Stimulated activated CD8-positive, alpha-beta memory T cell treated with anti-CD3 and anti-CD28 coated beads, Interleukin-7, amount 100 ng/mL, for 24 hours (primary cell): ENCODE data around the gene TECRL.

Experiments used
- DNase-seq: peaks from one replicate; pipeline ENCODE4 v3.0.0-alpha.2; 2020; ENCODE audit warnings: low read depth

The TECRL gene

DNA sequence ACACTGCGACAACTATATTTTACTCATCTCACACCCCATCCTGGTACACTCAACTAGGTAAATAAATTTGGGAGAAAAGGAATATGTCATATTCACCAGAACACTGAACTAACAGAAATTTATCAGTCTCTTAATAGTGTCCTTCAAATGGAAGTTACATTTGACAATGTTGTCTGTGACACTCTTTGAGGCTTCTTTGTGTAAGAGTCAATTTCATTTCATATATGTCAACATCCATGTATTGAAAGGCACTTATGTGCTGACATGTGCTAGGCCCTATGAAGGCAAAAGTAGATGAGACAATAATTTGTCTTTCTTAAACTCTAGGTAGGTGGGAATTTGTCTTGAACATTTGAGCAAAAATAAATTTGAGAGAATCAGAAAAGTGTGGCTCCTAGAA is 82.0 kb downstream of the TECRL start:
- no peak for DNase-seq

- DNase-seq: no peak
Measured at GRCh38 chr4:64326507-64326906, 82.7 kb downstream of the TECRL start.

DNA sequence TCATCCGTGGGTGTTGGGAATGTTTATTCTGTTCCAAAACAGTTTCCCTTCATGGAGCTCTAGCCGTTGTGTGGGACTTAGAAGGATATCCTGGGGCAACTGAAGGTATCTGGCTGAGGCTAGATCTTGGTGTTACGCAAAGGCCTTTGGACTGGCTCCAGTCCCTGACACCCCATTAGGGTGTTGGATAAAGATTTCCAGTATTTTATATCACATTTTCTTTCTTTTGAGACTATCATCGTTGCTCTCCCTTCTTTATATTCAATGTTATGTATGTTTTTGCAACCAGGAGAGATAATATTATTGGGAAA is 103.0 kb downstream of the TECRL start:
- no peak for DNase-seq

DNA sequence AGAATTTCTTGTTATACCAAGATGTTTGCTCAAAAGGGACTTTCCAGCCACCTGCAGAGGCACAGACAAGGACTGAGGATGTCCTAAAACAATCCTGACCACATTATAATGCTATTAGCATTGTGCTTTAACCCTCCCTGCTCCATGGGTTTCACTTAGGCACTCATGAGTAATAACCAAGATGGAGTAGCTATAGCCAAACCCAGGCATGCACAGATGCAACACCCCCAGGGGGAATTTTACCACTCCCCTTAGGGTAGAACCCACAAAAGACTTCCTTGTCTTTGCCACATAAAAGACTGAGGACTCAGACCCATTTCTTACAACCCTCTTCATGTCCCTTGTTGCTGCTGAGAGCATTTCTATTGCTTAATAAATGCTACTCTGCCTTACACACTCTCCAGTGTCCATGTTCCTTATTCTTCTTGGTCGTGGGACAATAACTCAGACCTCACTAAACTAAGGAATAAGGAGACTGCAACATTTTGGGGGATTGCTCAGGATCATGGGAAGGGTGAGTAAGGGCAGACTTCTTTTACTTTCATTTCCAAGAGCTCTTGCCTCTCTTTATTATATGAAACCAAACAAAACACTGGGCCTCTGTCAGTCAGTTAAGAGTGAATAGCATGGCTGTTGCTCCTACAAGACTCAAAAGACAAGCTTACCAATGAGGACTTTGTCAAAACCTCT is 103.5 kb downstream of the TECRL start:
- no peak for DNase-seq

GRCh38 chr4:64272432-64272831 is 136.8 kb downstream of the TECRL start:
- no peak for DNase-seq

- DNase-seq: no peak
Measured at GRCh38 chr4:64271601-64272081, 137.6 kb downstream of the TECRL start.

- no peak for DNase-seq
Measured at GRCh38 chr4:64266669-64267068, 142.6 kb downstream of the TECRL start.

GRCh38 chr4:64266263-64266662 is 143.0 kb downstream of the TECRL start:
- no peak for DNase-seq

DNA sequence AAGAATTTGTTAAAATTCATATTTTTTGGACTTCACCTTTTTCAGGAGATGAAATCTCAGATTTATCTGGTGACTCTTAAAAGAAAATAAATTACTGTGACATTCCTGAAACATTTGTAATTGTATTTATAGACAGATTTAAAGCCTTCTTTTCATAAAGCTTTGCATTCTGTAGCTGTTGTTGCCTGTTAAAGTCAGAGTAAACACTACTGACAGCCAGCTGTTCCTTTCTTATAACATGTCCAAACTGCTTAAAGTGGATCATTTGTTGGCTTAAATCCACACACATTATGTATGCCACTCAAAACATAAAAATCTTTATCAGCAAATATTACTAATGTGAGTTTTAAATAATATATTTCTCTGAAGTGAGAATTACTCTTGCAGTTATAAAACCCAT is 157.5 kb downstream of the TECRL start:
- no peak for DNase-seq

DNA sequence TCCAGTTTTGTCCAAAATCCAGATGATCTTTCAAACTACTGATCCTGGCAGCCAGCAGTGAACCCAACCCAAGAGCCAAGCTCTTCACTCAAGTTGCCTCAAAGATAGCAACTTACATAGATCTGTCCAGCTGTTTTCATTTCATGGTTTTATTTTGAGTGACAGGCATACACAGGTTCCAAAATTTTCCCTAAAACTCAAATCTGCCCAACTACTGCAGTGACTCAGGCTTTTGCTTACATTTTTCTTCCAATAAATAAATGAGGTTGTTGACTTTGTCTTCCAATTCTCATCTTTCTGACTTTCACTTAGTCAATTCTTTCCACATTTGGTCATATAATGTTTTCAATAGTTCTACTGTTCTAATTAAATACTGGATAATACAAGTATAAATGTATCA is 158.8 kb downstream of the TECRL start:
- no peak for DNase-seq

DNA sequence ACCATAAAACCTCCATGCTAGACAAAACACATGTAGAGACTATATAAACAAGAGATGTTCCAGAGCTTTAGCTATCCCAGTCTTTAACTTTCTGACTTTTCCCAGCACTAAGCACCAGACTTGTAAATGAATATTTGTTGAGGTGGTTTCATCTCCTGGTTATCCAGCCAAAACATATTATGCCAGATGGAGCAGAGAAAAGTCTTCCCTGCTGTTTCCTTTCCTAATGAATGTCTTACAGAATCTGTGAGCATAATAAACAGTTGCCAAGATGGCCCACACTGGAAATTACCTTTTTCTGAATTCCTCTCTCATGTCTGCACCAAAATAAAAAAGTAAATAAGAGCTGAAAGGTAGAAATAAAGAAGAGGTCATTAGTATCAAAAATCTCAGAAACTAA is 159.2 kb downstream of the TECRL start:
- no peak for DNase-seq

DNA sequence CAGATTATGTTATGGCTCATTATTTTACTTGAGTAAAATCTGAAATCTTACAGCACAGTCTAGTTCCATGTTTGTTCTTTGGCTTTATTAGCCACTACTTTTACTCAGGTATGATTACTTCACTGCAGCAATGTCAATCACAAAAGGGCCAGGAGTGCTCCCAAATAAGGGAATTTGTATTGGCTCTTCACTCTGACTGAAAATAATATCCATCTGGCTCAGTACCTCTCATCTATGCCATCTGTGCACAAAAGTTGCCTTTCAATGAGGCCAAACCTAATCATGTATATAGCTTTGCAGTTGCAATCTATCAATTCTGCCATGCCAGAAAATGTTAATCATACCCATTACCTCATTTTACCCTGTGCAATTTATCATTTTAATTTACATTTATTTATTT is 161.1 kb downstream of the TECRL start:
- DNase-seq: no peak

DNA sequence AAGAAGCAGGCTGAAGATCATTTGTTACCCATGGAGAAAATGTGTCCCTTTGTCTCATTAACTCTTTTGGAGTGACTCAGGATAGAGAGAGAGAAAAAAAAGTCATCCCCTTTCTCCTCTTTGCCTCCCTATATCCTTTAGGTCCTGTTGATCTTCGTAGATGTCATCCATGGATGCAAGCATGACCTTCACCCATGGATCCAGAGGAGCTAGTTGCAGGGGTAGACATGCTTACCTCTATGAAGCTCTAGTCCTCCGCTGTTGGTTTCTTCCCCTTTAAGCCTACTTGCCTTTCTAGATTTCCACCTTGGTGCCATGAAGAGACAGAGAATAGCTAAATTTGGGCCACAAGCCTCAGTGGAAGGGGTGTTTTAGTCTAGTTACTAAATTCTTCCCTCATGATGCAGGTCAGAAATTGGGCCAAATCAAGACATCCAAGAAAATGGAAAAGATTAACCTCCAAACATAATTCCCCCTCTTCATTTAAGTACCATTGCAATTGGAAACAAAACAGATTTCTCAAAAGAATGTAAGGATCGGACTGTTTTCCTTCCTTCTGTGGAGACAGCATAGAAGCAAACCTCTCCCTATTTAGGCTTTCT is 178.4 kb downstream of the TECRL start:
- no peak for DNase-seq
